ENCODE data around the gene CAMK2B.

The CAMK2B gene

DNA sequence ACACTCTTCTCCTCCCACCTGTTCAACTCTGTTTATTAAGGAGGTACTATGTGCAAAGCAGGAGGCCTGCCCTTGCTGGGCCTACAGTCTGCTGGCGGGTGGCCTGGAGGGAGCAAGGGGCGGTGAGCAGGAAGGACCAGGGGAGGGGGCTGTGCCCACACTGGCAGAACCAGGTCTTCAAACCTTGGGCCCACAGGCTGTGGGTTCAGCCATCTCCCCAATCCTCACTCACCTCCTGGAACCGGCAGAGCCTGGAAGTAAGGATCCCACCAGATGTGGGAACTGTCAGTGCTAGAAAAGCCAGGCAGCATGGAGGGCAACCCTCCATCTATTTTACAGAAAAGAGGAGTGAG, 50.8 kb downstream of the CAMK2B start:
- no peak for DNase-seq (ENCODE audit: low read depth)

DNA sequence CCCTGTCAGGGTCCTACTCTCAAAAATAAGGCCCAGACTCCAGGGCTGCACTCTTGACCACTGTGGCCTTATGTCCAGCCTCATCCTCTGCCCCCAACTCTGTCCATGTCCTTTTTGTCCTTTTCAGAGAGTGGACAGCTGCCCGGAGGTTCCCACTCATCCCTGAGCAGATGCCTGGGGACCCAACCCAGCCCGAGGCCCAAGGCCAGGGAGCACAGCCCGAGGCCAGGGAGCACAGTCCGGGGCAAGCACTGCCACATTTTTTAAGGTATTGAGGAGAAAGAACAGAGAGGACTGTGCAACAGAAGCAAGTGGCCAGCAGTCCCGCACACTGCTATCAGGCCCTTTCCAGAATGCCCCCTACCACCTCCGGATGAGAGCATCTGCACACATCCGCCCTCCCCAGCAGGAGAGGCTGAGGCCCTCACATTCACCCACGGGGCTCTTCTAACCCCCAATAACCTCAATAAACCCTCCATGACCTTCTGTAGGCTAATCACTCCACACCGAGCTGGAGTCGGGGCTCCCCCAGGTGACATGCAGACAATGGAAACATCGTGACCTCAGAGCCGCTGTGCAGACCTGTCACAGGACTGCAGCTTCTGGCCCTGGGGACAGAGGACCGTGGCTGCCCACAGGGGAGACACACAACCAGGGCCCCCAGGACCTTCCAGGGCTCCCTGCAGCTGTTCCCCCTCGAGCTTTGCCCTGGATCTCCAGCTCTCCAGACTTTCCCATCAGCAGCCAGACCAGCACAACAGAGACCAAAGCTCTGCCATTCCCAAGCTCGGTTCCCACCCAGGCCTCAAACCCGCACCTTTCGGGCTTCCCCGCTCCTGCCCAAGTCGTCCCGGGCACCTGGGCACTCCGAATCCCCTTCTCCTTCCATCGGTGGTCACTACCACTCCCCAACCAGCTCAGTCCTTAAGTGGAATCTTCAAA, 51.4 kb downstream of the CAMK2B start:
- no peak for DNase-seq (ENCODE audit: low read depth)

DNA sequence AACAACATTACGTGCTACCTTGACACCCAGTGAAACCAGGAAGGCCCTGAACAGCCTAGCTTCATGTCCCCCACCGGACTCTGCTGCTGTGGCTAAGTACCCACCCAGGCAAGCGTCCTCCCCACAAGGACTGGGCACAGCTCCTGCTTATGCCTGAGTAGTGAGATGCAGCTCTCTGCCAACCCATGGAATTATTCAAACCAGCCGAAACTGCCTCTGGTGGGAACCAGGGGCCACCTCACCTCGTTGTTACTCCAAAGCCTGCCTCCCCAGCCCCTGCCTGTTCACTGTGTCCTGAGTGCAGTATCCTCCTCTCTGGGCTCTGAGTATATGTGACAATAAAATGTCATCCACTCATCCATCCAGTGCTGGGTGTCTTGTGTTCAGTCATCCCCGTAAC, 52.4 kb downstream of the CAMK2B start:
- no peak for DNase-seq (ENCODE audit: low read depth)

DNA sequence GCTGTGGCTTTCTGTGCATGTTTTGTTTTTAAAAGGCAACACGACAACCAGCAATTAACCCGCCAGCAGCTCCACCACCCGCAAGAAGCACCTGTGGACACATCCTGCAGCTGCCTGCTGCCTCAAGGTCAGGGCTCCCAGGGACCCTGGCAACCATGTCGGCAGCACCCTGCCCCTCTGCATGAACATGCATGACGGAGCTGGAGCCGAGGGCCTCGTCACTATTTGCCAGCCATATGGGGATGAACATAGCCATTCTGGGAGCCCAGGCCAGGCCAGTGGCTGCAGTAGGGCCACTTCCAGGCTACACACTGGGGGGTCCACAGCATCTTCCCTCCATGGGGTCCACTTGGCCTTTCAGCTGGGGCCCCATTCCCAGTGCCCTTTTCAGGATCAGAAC, 52.9 kb downstream of the CAMK2B start:
- DNase-seq (ENCODE audit: low read depth): no peak

DNA sequence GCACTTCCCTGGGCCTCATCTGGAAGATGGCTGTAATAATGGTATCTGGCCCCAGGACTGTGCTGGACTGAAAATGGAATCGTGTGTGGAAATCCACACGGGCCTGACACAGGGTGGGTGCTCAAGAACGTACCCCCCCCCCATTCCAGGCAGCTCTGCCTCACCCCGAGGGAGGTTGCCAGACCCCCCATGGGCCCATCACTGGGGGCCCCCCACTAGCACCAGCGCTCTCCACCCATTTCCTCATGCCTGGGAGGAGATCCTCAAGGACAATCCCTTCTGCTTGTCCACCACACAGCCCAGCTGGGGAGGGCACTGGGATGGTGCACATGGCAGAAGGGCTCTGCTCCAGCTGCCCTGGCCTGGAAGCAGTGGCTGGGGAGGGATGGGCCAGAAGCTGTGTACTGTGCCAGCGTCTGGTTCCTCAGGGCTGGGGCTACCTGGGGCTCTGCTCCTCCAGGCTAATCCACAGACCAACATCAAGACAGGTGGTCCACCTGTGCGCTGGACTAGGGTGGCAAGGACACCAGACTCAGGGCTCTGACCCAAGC, 55.4 kb downstream of the CAMK2B start:
- DNase-seq (ENCODE audit: low read depth): no peak

DNA sequence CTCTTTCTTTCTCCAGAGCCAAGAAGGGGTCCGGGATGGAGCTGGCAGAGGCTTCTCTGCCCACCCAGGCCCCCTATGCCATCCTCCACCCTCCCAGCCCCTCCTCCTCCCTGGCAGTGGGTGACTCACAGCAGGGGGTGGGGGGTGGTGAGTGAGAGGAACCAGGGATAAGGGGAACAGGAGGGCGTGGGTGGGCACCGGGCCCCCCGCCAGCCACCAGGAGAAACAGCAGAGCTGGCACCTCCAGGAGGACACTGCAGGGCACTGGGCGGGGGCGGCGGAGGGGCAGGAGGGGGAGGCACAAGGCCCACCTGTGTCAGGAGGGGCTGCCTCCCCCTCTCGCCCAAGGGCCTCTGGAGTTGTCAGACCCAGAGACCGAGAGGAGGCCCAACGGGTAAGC, 56.0 kb downstream of the CAMK2B start:
- no peak for DNase-seq (ENCODE audit: low read depth)

DNA sequence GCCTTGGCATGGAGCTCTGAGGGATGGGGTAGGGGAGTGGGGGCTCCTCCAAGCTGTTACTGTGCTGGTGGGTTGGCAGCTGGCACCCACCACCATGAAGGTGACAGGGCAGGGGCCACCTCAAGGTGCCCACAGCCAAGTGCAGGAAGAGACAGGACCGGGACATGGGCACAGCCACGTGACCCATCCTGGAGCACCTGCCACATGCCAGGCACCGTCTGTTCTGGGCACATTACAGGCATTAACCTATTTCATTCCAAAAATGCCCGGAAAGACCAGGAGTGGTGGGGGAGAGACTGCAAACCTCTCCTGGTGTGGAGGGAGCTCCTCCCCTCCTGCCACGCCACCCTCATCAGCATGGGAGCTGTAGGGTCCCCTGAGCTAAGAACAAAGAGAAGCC, 56.7 kb downstream of the CAMK2B start:
- DNase-seq (ENCODE audit: low read depth): no peak

DNA sequence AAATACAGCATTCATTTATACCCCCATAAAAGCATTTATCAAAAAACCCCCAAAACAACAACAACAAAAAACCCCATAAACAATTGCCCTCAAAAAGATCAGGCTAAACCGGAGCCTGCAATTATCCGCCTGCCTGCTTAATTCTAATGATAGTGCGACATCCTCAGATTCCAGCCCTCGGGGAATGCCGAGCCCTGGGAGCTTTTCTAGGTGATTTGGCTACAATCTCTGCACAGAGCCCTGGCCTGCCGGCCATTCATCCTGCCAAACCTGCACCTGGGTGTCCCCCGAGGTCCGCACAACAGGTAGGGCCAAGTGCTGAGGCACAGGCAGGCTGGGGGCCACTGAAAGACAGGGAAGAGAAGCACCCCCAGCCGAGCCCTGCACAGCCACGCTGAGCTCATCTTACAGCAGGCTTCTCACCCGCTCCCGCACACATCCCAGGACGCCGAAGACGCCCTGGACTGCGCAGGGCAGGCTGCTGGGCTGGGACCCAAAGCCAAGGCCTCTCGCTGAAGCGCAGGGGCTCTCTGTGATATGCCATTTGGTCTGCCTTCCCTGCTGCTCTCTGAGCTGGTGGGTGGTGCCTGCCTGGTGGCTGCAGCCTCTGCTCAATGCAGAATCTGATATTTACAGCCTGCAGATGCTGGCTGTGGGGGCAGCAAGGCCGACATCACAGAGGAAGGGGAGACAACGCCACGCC, 57.5 kb downstream of the CAMK2B start:
- no peak for DNase-seq (ENCODE audit: low read depth)

DNA sequence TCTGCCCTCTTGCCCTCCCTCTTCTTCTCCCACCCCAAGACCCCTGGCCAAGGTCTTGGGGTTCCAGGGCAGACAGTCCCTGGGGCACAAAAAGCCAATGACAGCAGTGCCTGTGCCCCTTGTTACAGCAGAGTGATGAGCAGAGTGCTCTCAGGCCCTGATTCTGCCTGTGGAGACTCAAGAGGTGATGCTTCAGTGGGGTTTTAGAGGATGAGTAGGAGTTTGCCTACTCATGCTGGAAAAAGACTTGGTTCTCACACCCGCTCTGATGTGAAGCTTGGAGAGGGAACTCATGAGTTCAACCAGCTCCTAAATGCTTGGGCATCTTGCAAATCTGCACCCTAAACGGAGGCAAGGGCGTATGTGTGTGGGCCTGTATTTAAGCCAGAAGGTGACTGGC, 58.2 kb downstream of the CAMK2B start:
- DNase-seq (ENCODE audit: low read depth): no peak

DNA sequence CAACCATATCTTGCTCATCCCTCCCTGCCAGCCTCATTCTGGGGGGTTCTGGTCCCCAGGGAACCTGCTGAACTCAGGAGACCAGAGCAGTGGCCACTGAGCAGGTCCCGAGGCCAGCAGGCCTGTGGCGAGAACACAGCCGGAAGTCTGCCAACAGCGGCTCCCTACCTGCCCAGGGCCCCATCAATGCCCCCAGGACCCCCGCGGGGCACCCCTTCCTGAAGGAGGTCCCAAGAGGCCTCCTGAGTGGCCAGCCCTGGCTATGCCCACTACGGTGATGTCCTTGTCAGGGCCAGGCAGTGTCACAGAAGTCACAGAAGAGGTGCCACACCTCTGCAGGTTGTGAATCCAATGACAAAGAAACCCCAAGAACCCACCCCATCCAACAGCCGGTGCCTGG, 58.9 kb downstream of the CAMK2B start:
- no peak for DNase-seq (ENCODE audit: low read depth)

DNA sequence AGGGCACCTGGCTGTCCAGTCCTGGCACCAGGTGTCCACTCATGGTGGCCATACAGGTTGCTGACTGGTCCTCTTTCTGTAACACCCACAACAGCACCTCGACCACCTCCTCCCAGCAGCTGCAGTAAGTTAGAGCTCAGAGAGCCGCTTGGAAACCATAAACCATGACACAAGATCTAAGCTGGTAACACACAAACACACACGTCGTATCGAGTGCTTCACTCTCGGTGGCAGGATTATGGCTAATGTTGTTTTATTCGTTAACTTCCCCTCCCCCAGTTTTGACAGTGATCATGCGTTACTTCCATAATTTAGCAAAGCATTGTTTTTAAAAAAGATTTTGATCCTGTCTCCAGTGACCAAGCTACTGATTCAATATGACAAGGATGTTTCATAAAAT, 59.7 kb downstream of the CAMK2B start:
- no peak for DNase-seq (ENCODE audit: low read depth)

DNA sequence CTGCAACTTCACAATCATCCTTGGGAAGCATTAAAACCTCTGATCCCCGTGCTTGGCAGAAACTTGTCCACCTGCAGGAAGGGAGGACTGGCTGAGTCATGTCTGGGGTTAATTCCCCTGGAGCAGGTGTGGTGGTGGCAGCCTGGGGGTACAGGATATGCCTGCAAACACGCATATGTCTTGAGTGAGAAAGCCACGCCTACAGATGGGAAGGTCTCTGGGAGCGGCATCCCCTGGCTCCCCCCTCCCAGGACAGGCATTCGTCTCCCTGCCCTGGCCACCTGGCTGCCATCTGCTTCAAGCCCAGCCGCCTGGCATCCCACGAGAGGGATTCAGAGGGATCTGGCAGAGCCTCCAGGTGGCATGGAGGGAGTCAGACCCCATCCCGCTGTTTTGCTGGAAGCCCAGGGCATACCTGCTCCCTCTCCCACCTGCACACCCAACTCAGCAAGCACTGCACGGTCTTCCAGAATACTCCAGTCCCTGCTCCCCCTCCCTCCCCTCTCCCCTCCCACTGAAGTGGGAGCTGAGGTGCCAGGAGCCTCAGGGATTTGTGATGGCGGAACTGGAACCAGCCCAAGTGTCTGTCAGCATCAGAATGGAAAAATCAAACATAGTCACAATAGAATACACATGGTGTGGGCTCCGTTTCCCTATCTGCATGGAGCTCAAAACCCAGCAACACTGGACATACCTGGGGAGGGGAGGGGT, 61.0 kb downstream of the CAMK2B start:
- DNase-seq (ENCODE audit: low read depth): no peak

DNA sequence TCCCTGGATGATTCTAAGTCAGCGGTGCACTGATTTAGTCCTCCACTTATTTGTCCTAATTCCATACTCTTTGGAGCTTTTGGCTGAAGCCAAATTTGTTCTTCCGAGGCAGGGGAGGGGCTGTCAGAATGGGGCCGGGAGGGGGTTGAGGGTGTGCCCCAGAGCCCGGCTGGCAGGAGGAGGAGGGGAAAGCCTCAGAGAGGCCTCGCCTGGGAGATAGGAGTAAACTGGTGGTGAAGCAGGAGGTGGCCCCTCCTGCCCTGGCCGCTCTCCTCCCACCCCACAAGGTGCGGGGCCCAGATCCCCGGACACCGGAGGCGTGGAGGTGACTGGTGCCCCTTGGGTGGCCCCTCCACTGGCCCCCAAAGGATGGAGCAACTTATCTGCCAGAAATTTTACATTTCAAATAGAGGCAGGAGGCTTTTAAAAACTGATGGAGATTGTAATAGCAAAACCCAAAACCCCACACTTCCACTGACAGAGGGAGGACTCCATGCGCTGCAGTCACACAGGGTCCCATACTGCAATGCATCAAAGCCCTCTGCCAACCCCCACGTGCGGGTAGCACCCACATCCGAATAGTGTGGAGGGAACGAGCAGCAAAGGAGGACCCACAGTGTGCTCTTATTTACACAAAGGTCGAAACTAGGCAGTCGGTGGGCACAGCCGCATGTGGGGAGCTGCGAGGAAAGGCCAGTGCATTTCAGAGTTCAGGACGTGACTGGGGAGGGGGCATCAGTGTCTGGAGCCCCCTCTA, 61.9 kb downstream of the CAMK2B start:
- DNase-seq (ENCODE audit: low read depth): no peak

DNA sequence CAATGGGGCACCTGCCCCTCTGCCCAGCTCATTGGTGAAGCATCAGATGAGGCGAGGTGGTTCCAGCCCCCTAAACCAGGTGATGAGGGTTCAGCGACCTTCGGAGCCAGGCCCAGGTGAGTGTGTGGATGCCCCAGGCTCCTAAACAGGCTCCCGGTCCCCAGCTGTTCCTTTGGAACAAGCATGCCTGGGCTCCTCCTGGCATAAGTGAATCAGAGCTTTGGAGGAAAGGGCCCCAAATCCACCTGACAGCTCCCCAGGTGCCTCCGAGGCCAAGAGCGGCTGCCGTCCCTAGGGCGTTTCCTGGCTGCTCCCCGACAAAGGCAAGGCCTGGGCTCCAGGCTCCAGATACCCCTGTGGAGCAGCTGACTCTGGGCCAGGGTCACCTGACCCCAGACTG, 63.4 kb downstream of the CAMK2B start:
- no peak for DNase-seq (ENCODE audit: low read depth)

DNA sequence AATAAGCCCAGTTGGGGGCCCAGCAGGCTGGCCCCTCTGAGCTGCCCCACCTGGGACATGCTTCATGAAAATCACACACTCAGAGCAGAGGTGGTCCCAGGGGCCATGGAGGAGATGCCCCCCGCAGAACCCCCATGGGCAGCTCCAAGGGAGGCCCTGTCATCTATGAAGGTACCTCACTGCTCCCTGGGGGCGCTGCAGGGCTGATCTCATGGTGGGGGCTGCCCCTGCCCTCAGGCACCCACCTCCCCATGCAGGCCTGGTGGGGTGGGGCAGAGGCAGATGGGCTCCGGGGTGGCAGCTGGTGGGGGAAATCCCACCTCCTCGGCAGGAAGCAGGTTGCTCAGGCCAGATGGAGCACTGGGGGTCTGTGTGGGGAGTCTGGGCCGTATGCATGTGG, 64.2 kb downstream of the CAMK2B start:
- no peak for DNase-seq (ENCODE audit: low read depth)

DNA sequence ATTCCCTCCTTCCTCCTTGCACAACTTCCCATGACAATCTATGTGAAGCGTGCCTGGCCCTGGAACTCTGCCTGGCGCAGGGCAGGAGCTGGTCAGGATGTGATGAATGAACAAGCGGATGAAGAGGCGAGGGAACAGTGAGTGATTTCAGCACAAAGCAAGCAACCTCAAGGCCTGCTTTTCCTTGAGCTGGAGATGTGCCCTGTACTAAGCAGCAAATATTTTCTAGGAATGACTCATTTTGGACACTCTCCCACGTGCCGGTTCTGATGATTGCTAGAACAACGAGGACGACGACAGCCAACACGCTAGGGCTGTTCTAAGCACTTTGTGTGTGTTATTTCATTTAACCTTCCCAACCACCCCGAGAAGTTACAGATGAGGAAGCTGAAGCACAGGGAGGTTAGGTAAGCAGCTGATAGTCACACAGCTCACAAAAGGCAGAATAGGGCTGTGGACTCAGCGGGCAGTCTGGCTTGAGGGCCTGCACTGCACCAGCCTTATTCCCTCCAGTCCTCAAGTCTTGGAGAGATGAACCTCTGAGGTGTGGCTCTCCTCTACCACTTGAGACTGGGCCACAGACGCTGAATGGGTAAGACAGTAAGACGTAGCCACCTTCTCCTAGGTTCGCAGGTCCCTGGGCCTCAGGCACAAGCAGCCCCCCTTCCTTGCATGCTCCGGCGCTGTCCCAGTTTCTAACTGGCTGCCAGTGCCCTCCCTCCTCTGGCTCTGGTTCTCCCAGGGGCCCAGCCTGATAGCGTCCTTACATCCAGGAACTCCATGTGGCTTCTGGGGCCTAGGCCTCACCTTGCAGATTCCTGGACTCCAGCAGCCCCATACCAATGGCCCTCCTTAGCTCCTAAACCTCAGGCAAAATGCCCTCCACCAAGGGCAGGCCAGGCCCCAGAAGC, 65.6 kb downstream of the CAMK2B start:
- peak; percentile 97 for DNase-seq (ENCODE audit: low read depth)

DNA sequence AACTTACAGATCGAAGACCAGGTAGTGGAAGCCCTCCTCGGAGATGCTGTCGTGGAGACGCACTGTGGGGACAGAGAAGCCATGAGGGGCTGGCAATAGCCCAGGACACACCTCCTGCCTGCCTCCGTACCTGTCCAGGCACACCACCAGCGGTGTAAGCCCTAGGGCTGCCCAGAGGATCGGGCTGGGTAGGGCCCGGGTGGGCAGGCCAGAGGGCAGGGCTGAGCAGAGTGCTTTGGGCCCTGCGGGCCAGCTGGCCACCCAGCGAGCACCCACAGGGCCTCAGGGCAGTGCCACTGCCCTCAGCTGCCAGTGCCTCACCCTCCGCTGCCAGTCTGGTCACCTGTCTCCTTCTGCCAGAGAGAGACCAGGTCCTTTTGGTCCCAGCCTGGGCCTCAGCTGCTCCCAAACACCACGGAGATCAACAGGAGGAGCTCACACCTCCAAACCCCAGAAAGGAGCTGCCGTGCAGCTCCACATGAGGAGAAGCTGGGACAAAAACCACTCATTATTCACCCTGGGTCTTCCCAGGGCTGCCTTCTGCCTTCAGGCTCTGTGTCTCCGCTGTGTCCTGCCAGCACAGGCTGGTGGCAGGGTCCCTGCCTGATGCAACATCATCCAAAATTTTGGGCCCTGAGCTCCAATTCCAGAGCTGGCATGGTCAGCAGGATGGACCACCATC, 66.4 kb downstream of the CAMK2B start:
- DNase-seq (ENCODE audit: low read depth): no peak

DNA sequence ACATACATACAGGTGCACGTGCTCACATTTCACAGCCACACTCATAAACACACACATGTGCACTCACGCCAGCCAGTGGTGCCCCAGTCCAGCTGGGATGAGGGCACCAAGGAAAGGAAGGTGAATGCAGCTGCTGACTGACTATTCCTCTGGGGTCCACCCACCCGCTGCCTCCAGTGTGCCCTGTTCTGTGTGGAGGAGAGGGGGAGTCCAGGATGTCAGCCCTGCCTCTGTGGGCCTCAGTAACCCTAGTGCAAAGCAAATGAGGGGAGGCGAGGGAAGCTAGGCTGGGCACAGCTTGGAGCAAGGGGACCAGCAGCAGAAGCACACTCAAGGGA, 67.0 kb downstream of the CAMK2B start:
- no peak for DNase-seq (ENCODE audit: low read depth)

DNA sequence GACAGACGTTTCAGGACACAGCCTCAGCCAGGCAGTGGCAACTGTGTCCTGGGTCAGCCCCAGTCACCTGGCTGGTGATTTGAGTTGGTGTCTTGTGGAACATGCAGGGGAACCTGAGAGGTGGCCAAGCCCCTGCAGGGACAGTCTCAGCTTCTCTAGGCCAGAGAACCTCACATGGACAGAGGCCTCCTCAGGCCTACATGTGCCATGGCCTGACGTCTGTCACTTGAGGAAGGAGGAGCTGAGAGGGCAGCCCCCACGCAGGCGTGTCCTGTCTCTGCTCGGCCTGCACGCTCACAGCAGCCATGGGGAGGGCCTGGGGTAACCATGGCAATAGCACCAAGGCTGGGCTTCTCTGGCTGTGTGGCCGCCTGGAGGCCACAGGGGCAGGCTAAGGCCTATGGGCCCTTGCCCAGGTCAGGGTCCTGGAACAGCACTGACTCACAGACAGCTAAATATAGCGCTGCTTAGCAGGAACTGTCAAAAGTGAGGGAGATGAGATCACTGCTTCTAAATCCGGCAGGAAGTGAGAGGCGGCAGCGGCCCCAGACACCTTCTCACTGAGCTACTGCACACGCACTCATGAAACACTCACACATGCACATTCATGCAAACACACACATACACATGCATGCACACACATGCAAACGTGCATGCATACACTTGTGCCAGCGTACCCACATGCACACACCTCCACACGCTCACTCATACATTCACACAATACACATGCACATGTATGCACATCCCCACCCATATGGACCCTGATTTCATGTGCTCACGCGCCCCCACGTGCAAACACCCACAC, 67.6 kb downstream of the CAMK2B start:
- DNase-seq (ENCODE audit: low read depth): peak; percentile 88

DNA sequence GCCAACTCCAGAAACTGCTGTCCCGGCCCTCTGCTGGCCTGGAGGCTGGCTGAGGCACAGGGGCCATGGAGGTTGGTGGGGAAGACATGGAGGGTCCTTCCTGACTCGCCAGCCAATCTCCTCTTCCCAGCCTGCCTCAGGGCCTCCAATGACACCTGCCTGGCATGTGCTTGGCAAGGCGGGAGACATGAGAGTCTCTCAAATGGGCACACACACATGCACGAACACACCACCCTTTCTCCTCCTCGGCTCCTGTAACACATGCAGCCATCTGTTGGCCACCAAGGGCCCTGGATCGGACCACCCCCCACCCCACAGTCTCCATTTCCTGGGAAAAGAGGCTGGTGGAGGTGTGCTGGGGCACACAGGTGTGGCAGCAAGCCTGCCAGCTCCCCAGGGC, 68.2 kb downstream of the CAMK2B start:
- DNase-seq (ENCODE audit: low read depth): no peak
